Skeletal muscle satellite cell (primary cell): ENCODE results near the gene PVALEF.

Experiments used
- H3K27me3 ChIP-seq: 2 replicates; pipeline ENCODE4 v1.7.0; 2013; ENCODE audit warnings: low read length; ENCODE audit not compliant: control insufficient read depth, insufficient read depth
- H3K36me3 ChIP-seq: 2 replicates; pipeline ENCODE4 v1.7.0; 2013; ENCODE audit warnings: mild to moderate bottlenecking, control low read depth, low read length; ENCODE audit not compliant: insufficient read depth
- H3K4me1 ChIP-seq: 2 replicates; pipeline ENCODE4 v1.7.0; 2013; ENCODE audit warnings: low read length; ENCODE audit not compliant: control insufficient read depth, insufficient read depth
- H3K4me2 ChIP-seq: 2 replicates; pipeline ENCODE4 v1.7.0; 2013; ENCODE audit warnings: mild to moderate bottlenecking, low read length
- H3K4me3 ChIP-seq: 2 replicates; pipeline ENCODE4 v1.7.0; 2013; ENCODE audit warnings: low read length
- H3K9ac ChIP-seq: 2 replicates; pipeline ENCODE4 v1.7.0; 2013; ENCODE audit warnings: mild to moderate bottlenecking, low read depth, low read length, moderate library complexity
- H3K9me3 ChIP-seq: replicated peaks from 2 replicates; pipeline ENCODE4 v1.7.0; 2013; ENCODE audit warnings: mild to moderate bottlenecking, control low read depth, low read length

PVALEF gene

GRCh38 chr17:81190591-81190990, 25.3 kb downstream of the PVALEF start:
- H3K4me3 ChIP-seq: no peak overlapping the region
- H3K36me3 ChIP-seq: peaks cover 5% of the 10 kb centered on the region
- H3K27me3 ChIP-seq: no peaks in the 10 kb centered on the region
- no peaks in the 10 kb centered on the region for H3K9me3 ChIP-seq
- H3K9ac ChIP-seq: no peak overlapping the region
- no peaks in the 10 kb centered on the region for H3K4me1 ChIP-seq
- H3K4me2 ChIP-seq: no peak overlapping the region

GRCh38 chr17:81191116-81191515, 25.8 kb downstream of the PVALEF start:
- H3K36me3 ChIP-seq: peaks cover 5% of the 10 kb centered on the region
- no peak overlapping the region for H3K9ac ChIP-seq
- no peak overlapping the region for H3K4me3 ChIP-seq
- H3K9me3 ChIP-seq: no peaks in the 10 kb centered on the region
- no peaks in the 10 kb centered on the region for H3K4me1 ChIP-seq
- H3K27me3 ChIP-seq: no peaks in the 10 kb centered on the region
- no peak overlapping the region for H3K4me2 ChIP-seq

GRCh38 chr17:81191646-81192045, 26.3 kb downstream of the PVALEF start:
- no peaks in the 10 kb centered on the region for H3K4me1 ChIP-seq
- H3K36me3 ChIP-seq: peaks cover 5% of the 10 kb centered on the region
- no peak overlapping the region for H3K9ac ChIP-seq
- no peak overlapping the region for H3K4me3 ChIP-seq
- H3K9me3 ChIP-seq: no peaks in the 10 kb centered on the region
- H3K4me2 ChIP-seq: no peak overlapping the region
- no peaks in the 10 kb centered on the region for H3K27me3 ChIP-seq

GRCh38 chr17:81192386-81193050, 27.2 kb downstream of the PVALEF start:
- no peaks in the 10 kb centered on the region for H3K27me3 ChIP-seq
- H3K36me3 ChIP-seq: peaks cover 5% of the 10 kb centered on the region
- no peak overlapping the region for H3K4me2 ChIP-seq
- no peaks in the 10 kb centered on the region for H3K4me1 ChIP-seq
- no peak overlapping the region for H3K9ac ChIP-seq
- H3K9me3 ChIP-seq: no peaks in the 10 kb centered on the region
- no peak overlapping the region for H3K4me3 ChIP-seq

GRCh38 chr17:81193051-81193410, 27.7 kb downstream of the PVALEF start:
- Histone ChIP-seq H3K4me2 (no peak overlapping the region), H3K9me3 (no peaks in the 10 kb centered on the region), H3K4me3 (no peak overlapping the region), H3K9ac (no peak overlapping the region), H3K27me3 (no peaks in the 10 kb centered on the region), H3K4me1 (no peaks in the 10 kb centered on the region), H3K36me3 (peaks cover 5% of the 10 kb centered on the region)

- Histone ChIP-seq H3K4me1 (no peaks in the 10 kb centered on the region), H3K27me3 (no peaks in the 10 kb centered on the region), H3K9me3 (no peaks in the 10 kb centered on the region), H3K9ac (no peak overlapping the region), H3K4me3 (no peak overlapping the region), H3K36me3 (peaks cover 5% of the 10 kb centered on the region), H3K4me2 (no peak overlapping the region)
Measured at GRCh38 chr17:81193470-81194224, 28.3 kb downstream of the PVALEF start.

GRCh38 chr17:81194225-81194760, 29.0 kb downstream of the PVALEF start:
- Histone ChIP-seq H3K36me3 (peaks cover 8% of the 10 kb centered on the region), H3K4me1 (no peaks in the 10 kb centered on the region), H3K4me2 (no peak overlapping the region), H3K4me3 (no peak overlapping the region), H3K27me3 (no peaks in the 10 kb centered on the region), H3K9ac (no peak overlapping the region), H3K9me3 (no peaks in the 10 kb centered on the region)

GRCh38 chr17:81194941-81195901, 29.9 kb downstream of the PVALEF start:
- Histone ChIP-seq H3K36me3 (peaks cover 5% of the 10 kb centered on the region), H3K4me2 (no peak overlapping the region), H3K27me3 (no peaks in the 10 kb centered on the region), H3K4me1 (no peaks in the 10 kb centered on the region), H3K4me3 (no peak overlapping the region), H3K9ac (no peak overlapping the region), H3K9me3 (no peaks in the 10 kb centered on the region)

GRCh38 chr17:81195941-81196495, 30.7 kb downstream of the PVALEF start:
- no peak overlapping the region for H3K9ac ChIP-seq
- no peak overlapping the region for H3K4me3 ChIP-seq
- no peaks in the 10 kb centered on the region for H3K27me3 ChIP-seq
- no peak overlapping the region for H3K4me2 ChIP-seq
- H3K9me3 ChIP-seq: no peaks in the 10 kb centered on the region
- no peaks in the 10 kb centered on the region for H3K4me1 ChIP-seq
- peaks cover 5% of the 10 kb centered on the region for H3K36me3 ChIP-seq

- H3K4me2 ChIP-seq: no peak overlapping the region
- no peak overlapping the region for H3K9ac ChIP-seq
- H3K4me3 ChIP-seq: no peak overlapping the region
- H3K9me3 ChIP-seq: no peaks in the 10 kb centered on the region
- H3K27me3 ChIP-seq: no peaks in the 10 kb centered on the region
- H3K4me1 ChIP-seq: no peaks in the 10 kb centered on the region
- H3K36me3 ChIP-seq: peaks cover 5% of the 10 kb centered on the region
Measured at GRCh38 chr17:81196505-81197408, 31.4 kb downstream of the PVALEF start.
